Measurements from ENCODE around the gene ESR1. TPM values are rescaled to one million over a fixed set of nuclear protein-coding genes. Genes with fewer than 3 reads are reported as not detected.

Gene ESR1
- polyA plus RNA-seq, 1 of the 3 experiments (the other 2 are of a cell fraction): under 0.01 TPM

DNA sequence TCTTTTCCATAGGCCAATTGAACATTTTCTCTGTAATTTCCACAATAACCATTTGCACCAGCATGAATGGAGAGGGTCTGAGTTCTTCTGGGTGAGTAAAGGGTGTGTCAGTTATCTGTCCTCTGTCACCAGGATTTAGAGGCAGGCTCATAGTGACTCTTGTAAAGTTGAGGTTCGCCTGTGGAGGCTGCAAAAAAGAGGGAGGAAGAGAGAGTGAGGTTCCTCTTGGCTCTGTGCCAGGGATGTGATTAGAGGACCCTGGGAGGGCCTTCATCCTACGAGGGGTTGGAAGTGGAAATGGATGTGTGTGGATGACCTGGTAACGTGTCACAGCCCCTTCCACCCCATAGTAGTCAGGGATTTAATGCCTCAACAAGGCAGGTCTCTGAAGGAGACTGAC lies 242.0 kb downstream of the ESR1 start:
- ChIA-PET POLR2A (no interaction called here), CTCF (no interaction called here)
- Histone ChIP-seq H3K79me2 (ENCODE audit: insufficient read depth) (no peaks in the 10 kb centered on the region), H3K4me1 (ENCODE audit: control insufficient read depth in 1 of 2, insufficient read depth in 2 of 2, low read depth in 1 of 2, low read length in 1 of 2) (no peaks in the 10 kb centered on the region), H3K36me3 (replicated peaks in 1 of 2; ENCODE audit: control insufficient read depth in 1 of 2, insufficient read depth in 2 of 2, low read length in 1 of 2) (no peaks in the 10 kb centered on the region), H3F3A (replicated peaks; ENCODE audit: insufficient read depth) (no peaks in the 10 kb centered on the region), H3K4me2 (no peak overlapping the region), H3K4me3 (ENCODE audit: low read depth in 2 of 2, low read length in 1 of 2) (no peak overlapping the region), H2AFZ (ENCODE audit: low read depth) (no peak overlapping the region), H3K9me3 (no peaks in the 10 kb centered on the region), H3K27ac (ENCODE audit: low read depth in 2 of 2, low read length in 1 of 2) (no peak overlapping the region), H4K20me1 (ENCODE audit: insufficient read depth) (no peaks in the 10 kb centered on the region), H3K9ac (no peak overlapping the region), H3K27me3 (ENCODE audit: insufficient read depth) (no peaks in the 10 kb centered on the region), H3K9me2 (no peaks in the 10 kb centered on the region)
- no peak for DNase-seq
- TF ChIP-seq NFIC (IDR thresholded peaks at IDR 0.05; ENCODE audit: borderline replicate concordance) (0 out of 2 replicates have a peak, but pooled peaks have one; percentile 14), SMC3 (IDR thresholded peaks at IDR 0.05; ENCODE audit: low read depth, low read length) (no peak)
- 8% methylated on average over 3 of the region's 3 CpGs for WGBS (ENCODE audit: low lambda C conversion rate)

DNA sequence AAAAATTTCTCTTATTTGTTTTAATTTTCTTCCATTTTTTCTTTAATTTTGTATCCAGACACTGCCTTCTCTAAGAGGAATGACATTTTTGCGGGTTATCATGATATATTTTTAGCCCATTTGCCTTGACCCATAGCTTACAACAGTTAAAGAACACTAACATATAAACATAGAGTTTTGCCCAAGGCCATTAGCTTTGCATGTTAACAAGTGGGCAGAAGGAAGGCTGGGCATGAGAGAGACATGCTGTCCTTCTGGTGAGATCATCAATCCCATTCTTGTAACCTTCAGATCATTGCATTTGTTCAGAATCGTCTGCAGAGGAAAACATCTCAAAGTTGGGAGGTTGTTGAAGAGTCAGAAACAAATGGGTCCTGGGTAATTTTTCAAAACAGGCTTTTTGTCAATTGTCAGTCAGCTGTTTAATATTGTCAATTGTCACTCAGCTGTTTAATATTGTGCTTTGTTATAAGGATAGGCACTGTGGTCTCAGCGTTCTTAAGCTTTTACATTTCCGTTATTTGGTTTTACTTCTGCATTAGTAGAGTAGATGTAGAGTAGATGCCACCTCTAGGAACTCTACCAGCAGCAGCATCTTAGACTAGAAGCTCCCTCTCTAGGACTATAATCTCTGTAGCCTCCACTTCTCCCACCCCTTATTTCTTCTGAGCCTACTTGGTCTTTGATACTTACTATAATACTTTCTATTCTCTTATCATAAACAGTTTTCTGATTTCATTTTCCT lies 243.1 kb downstream of the ESR1 start:
- no peak overlapping the region for H3K4me2 ChIP-seq
- H3K27ac ChIP-seq (ENCODE audit: low read depth in 2 of 2, low read length in 1 of 2): no peak overlapping the region
- no peaks in the 10 kb centered on the region for H3K36me3 ChIP-seq (replicated peaks in 1 of 2; ENCODE audit: control insufficient read depth in 1 of 2, insufficient read depth in 2 of 2, low read length in 1 of 2)
- H3K9me3 ChIP-seq: no peaks in the 10 kb centered on the region
- H2AFZ ChIP-seq (ENCODE audit: low read depth): no peak overlapping the region
- H3K9ac ChIP-seq: no peak overlapping the region
- H3F3A ChIP-seq (replicated peaks; ENCODE audit: insufficient read depth): no peaks in the 10 kb centered on the region
- no peak overlapping the region for H3K4me3 ChIP-seq (ENCODE audit: low read depth in 2 of 2, low read length in 1 of 2)
- H4K20me1 ChIP-seq (ENCODE audit: insufficient read depth): no peaks in the 10 kb centered on the region
- no peaks in the 10 kb centered on the region for H3K4me1 ChIP-seq (ENCODE audit: control insufficient read depth in 1 of 2, insufficient read depth in 2 of 2, low read depth in 1 of 2, low read length in 1 of 2)
- no peak for DNase-seq
- POLR2A ChIA-PET: no interaction called here
- no peaks in the 10 kb centered on the region for H3K27me3 ChIP-seq (ENCODE audit: insufficient read depth)
- no peaks in the 10 kb centered on the region for H3K9me2 ChIP-seq
- CTCF ChIA-PET: no interaction called here
- TF ChIP-seq YY1 (IDR thresholded peaks at IDR 0.05; ENCODE audit: low read depth) (no peak), EZH2phosphoT487 (IDR thresholded peaks at IDR 0.05; ENCODE audit: borderline replicate concordance, low read depth) (no peak), FOXJ3 (CRISPR knock-in tag; IDR thresholded peaks at IDR 0.05) (no peak), GABPA (IDR thresholded peaks at IDR 0.05; ENCODE audit: low read depth) (no peak), JUND (IDR thresholded peaks at IDR 0.05) (no peak), NRF1 (IDR thresholded peaks at IDR 0.05; ENCODE audit: low read depth, low read length) (no peak), CHD2 (IDR thresholded peaks at IDR 0.05; ENCODE audit: low read length, partially characterized antibody) (no peak), FOXM1 (IDR thresholded peaks at IDR 0.05; ENCODE audit: low read depth) (no peak), EP300 (IDR thresholded peaks at IDR 0.05; ENCODE audit: borderline replicate concordance in 1 of 2, low read depth in 1 of 2, low read length in 1 of 2) (no peak), SMC3 (IDR thresholded peaks at IDR 0.05; ENCODE audit: low read depth, low read length) (no peak), MXI1 (IDR thresholded peaks at IDR 0.05; ENCODE audit: low read depth, low read length) (no peak), TAF1 (IDR thresholded peaks at IDR 0.05; ENCODE audit: borderline replicate concordance, low read depth, low read length) (no peak)
- TF ChIP-seq, protein P1, sequence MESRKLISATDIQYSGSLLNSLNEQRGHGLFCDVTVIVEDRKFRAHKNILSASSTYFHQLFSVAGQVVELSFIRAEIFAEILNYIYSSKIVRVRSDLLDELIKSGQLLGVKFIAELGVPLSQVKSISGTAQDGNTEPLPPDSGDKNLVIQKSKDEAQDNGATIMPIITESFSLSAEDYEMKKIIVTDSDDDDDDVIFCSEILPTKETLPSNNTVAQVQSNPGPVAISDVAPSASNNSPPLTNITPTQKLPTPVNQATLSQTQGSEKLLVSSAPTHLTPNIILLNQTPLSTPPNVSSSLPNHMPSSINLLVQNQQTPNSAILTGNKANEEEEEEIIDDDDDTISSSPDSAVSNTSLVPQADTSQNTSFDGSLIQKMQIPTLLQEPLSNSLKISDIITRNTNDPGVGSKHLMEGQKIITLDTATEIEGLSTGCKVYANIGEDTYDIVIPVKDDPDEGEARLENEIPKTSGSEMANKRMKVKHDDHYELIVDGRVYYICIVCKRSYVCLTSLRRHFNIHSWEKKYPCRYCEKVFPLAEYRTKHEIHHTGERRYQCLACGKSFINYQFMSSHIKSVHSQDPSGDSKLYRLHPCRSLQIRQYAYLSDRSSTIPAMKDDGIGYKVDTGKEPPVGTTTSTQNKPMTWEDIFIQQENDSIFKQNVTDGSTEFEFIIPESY (IDR thresholded peaks at IDR 0.05; ENCODE audit: borderline replicate concordance, low read depth): no peak
- TF ChIP-seq, protein P2, sequence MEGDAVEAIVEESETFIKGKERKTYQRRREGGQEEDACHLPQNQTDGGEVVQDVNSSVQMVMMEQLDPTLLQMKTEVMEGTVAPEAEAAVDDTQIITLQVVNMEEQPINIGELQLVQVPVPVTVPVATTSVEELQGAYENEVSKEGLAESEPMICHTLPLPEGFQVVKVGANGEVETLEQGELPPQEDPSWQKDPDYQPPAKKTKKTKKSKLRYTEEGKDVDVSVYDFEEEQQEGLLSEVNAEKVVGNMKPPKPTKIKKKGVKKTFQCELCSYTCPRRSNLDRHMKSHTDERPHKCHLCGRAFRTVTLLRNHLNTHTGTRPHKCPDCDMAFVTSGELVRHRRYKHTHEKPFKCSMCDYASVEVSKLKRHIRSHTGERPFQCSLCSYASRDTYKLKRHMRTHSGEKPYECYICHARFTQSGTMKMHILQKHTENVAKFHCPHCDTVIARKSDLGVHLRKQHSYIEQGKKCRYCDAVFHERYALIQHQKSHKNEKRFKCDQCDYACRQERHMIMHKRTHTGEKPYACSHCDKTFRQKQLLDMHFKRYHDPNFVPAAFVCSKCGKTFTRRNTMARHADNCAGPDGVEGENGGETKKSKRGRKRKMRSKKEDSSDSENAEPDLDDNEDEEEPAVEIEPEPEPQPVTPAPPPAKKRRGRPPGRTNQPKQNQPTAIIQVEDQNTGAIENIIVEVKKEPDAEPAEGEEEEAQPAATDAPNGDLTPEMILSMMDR (IDR thresholded peaks at IDR 0.05): no peak
- TF ChIP-seq, protein P3, sequence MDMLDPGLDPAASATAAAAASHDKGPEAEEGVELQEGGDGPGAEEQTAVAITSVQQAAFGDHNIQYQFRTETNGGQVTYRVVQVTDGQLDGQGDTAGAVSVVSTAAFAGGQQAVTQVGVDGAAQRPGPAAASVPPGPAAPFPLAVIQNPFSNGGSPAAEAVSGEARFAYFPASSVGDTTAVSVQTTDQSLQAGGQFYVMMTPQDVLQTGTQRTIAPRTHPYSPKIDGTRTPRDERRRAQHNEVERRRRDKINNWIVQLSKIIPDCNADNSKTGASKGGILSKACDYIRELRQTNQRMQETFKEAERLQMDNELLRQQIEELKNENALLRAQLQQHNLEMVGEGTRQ (IDR thresholded peaks at IDR 0.05; ENCODE audit: borderline replicate concordance, low read depth, low read length): no peak
- TF ChIP-seq, protein P4, sequence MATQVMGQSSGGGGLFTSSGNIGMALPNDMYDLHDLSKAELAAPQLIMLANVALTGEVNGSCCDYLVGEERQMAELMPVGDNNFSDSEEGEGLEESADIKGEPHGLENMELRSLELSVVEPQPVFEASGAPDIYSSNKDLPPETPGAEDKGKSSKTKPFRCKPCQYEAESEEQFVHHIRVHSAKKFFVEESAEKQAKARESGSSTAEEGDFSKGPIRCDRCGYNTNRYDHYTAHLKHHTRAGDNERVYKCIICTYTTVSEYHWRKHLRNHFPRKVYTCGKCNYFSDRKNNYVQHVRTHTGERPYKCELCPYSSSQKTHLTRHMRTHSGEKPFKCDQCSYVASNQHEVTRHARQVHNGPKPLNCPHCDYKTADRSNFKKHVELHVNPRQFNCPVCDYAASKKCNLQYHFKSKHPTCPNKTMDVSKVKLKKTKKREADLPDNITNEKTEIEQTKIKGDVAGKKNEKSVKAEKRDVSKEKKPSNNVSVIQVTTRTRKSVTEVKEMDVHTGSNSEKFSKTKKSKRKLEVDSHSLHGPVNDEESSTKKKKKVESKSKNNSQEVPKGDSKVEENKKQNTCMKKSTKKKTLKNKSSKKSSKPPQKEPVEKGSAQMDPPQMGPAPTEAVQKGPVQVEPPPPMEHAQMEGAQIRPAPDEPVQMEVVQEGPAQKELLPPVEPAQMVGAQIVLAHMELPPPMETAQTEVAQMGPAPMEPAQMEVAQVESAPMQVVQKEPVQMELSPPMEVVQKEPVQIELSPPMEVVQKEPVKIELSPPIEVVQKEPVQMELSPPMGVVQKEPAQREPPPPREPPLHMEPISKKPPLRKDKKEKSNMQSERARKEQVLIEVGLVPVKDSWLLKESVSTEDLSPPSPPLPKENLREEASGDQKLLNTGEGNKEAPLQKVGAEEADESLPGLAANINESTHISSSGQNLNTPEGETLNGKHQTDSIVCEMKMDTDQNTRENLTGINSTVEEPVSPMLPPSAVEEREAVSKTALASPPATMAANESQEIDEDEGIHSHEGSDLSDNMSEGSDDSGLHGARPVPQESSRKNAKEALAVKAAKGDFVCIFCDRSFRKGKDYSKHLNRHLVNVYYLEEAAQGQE (IDR thresholded peaks at IDR 0.05; ENCODE audit: low read depth, low read length): no peak
- 43% methylated on average over 4 of the region's 4 CpGs for WGBS (ENCODE audit: low lambda C conversion rate)
- no peaks in the 10 kb centered on the region for H3K79me2 ChIP-seq (ENCODE audit: insufficient read depth)

All from SK-N-SH (cell line).